Endodermal cell (in vitro differentiated cells): ENCODE measurements around the gene PHF20. TPM values are rescaled to one million over a fixed set of nuclear protein-coding genes. Genes with fewer than 3 reads are reported as not detected.

Experiments
- DNase-seq: peaks from one replicate; pipeline ENCODE4 v3.0.0-alpha.2; 2017
- H3K27ac ChIP-seq: 2 replicates; pipeline ENCODE4 v1.5.1; 2013; ENCODE audit warnings: mild to moderate bottlenecking, low read depth, low read length, moderate library complexity
- H3K27me3 ChIP-seq: 2 replicates; pipeline ENCODE4 v1.6.1; 2013; ENCODE audit warnings: mild to moderate bottlenecking, low read length, moderate library complexity; ENCODE audit not compliant: insufficient read depth, control insufficient read depth, poor library complexity, severe bottlenecking
- H3K36me3 ChIP-seq: 2 replicates; pipeline ENCODE4 v1.7.0; 2013; ENCODE audit warnings: mild to moderate bottlenecking, low read length, moderate library complexity; ENCODE audit not compliant: control insufficient read depth, insufficient read depth
- H3K4me1 ChIP-seq: one replicate; pipeline ENCODE4 v1.7.0; 2013; ENCODE audit warnings: low read length; ENCODE audit not compliant: control insufficient read depth, insufficient read depth
- H3K4me3 ChIP-seq: 2 replicates; pipeline ENCODE4 v1.5.1; 2013; ENCODE audit warnings: mild to moderate bottlenecking, low read length, moderate library complexity
- H3K9ac ChIP-seq: 2 replicates; pipeline ENCODE4 v1.6.1; 2013; ENCODE audit warnings: mild to moderate bottlenecking, low read length, moderate library complexity; ENCODE audit not compliant: poor library complexity, severe bottlenecking; ENCODE audit errors: extremely low read depth
- H3K9me3 ChIP-seq: 2 replicates; pipeline ENCODE4 v1.6.1; 2013; ENCODE audit warnings: mild to moderate bottlenecking, low read length, moderate library complexity; ENCODE audit not compliant: control insufficient read depth
- H3K27ac Mint-ChIP-seq: 2 replicates; pipeline ENCODE4 v1.8.0; 2020; ENCODE audit warnings: mixed read lengths
- H3K27me3 Mint-ChIP-seq: 2 replicates; pipeline ENCODE4 v1.8.0; 2021; ENCODE audit warnings: mild to moderate bottlenecking, mixed read lengths; ENCODE audit not compliant: insufficient read depth
- H3K36me3 Mint-ChIP-seq: 2 replicates; pipeline ENCODE4 v1.8.0; 2020; ENCODE audit warnings: low read depth, mixed read lengths
- H3K4me1 Mint-ChIP-seq: 2 replicates; pipeline ENCODE4 v1.8.0; 2020; ENCODE audit warnings: mixed read lengths
- H3K4me3 Mint-ChIP-seq: 2 replicates; pipeline ENCODE4 v1.8.0; 2020; ENCODE audit warnings: mild to moderate bottlenecking, moderate library complexity, mixed read lengths
- H3K9me3 Mint-ChIP-seq: 2 replicates; pipeline ENCODE4 v1.8.0; 2020; ENCODE audit warnings: mild to moderate bottlenecking, mixed read lengths
- WGBS, 2 experiments: methylation state at CpG; one replicate each; pipeline versions ENCODE4 v1.1.5 to v1.1.7; 2013; ENCODE audit warnings: missing lambda C conversion rate in 2 of 2, mixed read lengths in 1 of 2; ENCODE audit not compliant: insufficient coverage in 1 of 2, insufficient read length in 1 of 2; 5-methylcytosine and 5-hydroxymethylcytosine counted together
- total RNA-seq, 2 donors: library from RNA; stranded (reverse); fragmentation: NEBNext Ultra II Directional in 1 of 2; extraction: Animal tissue kit (Norgen Biotek cat#: 25700) in 1 of 2; gene quantifications; 2 replicates in 1 of 2; 3 replicates in 1 of 2; pipeline ENCODE4 v1.2.1, GENCODE V29; 2021
- TF ChIP-seq, protein P1 (sequence below): fragments of 200-600 bp; sonication (generic); conservative IDR thresholded peaks from 2 replicates; pipeline ENCODE4 v1.5.0; 2021; ENCODE audit warnings: antibody characterized with exemption, mild to moderate bottlenecking

PHF20 gene
- total RNA-seq, 2 donors from 2014 or later: 68.1 to 78.8 TPM

DNA sequence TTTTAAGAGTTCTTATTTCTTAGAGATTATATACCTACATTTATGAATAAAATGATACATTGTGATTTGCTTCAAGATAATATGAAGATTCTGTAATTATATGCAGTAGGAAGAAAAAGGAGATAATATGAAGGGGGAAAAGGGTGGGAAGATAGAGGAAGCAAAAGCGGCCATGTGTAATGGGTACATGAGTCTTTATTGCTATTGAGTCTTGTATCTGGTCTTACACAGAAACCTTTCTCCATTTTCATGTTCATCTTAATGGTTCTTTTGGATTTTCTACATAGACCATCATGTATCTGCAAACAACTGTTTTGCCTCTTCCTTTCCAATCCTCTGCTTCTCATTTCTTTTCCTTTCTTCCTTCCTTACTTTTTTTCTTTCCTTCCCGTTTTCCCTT is 36.1 kb downstream of the PHF20 start:
- Histone ChIP-seq H3K36me3 (peaks cover 54% of the 10 kb centered on the region), H3K27me3 (no peaks in the 10 kb centered on the region), H3K27ac (no peak overlapping the region), H3K4me1 (no peaks in the 10 kb centered on the region), H3K4me3 (no peak overlapping the region), H3K9ac (no peak overlapping the region), H3K9me3 (no peaks in the 10 kb centered on the region)
- Mint-ChIP-seq H3K27me3 (no peaks in the 10 kb centered on the region), H3K9me3 (no peaks in the 10 kb centered on the region), H3K27ac (no peak overlapping the region), H3K36me3 (peaks cover 52% of the 10 kb centered on the region), H3K4me3 (no peak overlapping the region), H3K4me1 (no peaks in the 10 kb centered on the region)
- WGBS, 2 experiments: 60 to 89% methylated on average over 1 to 2 of the region's 2 CpGs
- TF ChIP-seq, protein P1, sequence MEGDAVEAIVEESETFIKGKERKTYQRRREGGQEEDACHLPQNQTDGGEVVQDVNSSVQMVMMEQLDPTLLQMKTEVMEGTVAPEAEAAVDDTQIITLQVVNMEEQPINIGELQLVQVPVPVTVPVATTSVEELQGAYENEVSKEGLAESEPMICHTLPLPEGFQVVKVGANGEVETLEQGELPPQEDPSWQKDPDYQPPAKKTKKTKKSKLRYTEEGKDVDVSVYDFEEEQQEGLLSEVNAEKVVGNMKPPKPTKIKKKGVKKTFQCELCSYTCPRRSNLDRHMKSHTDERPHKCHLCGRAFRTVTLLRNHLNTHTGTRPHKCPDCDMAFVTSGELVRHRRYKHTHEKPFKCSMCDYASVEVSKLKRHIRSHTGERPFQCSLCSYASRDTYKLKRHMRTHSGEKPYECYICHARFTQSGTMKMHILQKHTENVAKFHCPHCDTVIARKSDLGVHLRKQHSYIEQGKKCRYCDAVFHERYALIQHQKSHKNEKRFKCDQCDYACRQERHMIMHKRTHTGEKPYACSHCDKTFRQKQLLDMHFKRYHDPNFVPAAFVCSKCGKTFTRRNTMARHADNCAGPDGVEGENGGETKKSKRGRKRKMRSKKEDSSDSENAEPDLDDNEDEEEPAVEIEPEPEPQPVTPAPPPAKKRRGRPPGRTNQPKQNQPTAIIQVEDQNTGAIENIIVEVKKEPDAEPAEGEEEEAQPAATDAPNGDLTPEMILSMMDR: no peak
- DNase-seq: no peak

DNA sequence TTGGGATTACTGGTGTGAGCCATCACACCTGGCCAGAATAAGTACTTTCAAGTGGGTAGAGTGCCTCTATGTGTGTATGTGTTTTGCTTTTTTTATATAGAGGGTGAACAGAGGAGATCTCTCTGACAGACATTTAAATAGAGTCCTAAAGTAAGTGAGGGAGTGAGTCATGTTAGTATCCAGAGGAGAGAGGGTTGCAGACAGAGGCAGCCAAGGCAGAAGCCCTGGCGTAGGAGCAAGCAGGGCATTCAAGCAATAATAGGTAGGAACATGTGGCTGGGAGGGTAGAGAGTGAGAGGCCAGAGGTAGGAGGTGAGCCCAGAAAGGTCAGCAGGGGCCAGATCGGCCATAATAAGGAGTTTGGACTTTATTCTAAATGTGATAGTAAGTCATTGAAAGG is 48.9 kb downstream of the PHF20 start:
- Histone ChIP-seq H3K9ac (no peak overlapping the region), H3K9me3 (no peaks in the 10 kb centered on the region), H3K4me3 (no peak overlapping the region), H3K27ac (no peak overlapping the region), H3K36me3 (peaks cover 34% of the 10 kb centered on the region), H3K4me1 (no peaks in the 10 kb centered on the region), H3K27me3 (no peaks in the 10 kb centered on the region)
- Mint-ChIP-seq H3K27me3 (no peaks in the 10 kb centered on the region), H3K4me1 (no peaks in the 10 kb centered on the region), H3K4me3 (no peak overlapping the region), H3K36me3 (peaks cover 36% of the 10 kb centered on the region), H3K27ac (peak overlapping the region; percentile 6), H3K9me3 (no peaks in the 10 kb centered on the region)
- TF ChIP-seq, protein P1: no peak
- no peak for DNase-seq
- WGBS, 2 experiments: 97 to 100% methylated on average over 2 of the region's 2 CpGs

DNA sequence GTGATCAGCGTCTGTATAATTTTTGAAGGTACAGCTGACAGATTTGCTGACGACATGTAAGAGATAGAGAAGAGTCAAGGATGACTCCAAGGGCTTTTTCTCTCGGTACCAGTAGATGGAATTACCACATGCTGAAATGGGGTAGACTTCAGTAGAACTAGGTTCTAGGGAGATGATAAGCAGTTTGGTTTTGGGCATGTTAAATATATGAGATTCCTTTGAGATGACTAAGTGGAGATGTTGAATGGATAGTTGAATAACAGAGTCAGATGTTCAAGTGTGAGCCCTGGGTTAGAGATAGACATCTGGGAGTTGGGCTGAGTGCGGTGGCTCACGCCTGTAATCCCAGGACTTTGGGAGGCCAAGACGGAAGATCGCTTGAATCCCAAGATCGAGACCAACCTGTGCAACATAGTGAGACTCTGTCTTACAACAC is 50.0 kb downstream of the PHF20 start:
- no peaks in the 10 kb centered on the region for H3K9me3 ChIP-seq
- H3K27me3 ChIP-seq: no peaks in the 10 kb centered on the region
- Mint-ChIP-seq H3K4me3 (no peak overlapping the region), H3K4me1 (no peaks in the 10 kb centered on the region), H3K27me3 (no peaks in the 10 kb centered on the region), H3K9me3 (no peaks in the 10 kb centered on the region), H3K36me3 (peaks cover 38% of the 10 kb centered on the region), H3K27ac (peak overlapping the region; percentile 46)
- H3K4me3 ChIP-seq: no peak overlapping the region
- no peak for DNase-seq
- WGBS, 2 experiments: 99 to 100% methylated on average over 7 to 8 of the region's 8 CpGs
- peaks cover 25% of the 10 kb centered on the region for H3K36me3 ChIP-seq
- H3K27ac ChIP-seq: no peak overlapping the region
- TF ChIP-seq, protein P1: no peak
- H3K4me1 ChIP-seq: no peaks in the 10 kb centered on the region
- H3K9ac ChIP-seq: no peak overlapping the region
